Stimulated activated CD8-positive, alpha-beta memory T cell treated with anti-CD3 and anti-CD28 coated beads, Interleukin-4, amount 100 ng/mL, for 24 hours (primary cell): ENCODE data around the gene GSE1.

Experiments used
- DNase-seq: peaks from one replicate; pipeline ENCODE4 v3.0.0-alpha.2; 2020; ENCODE audit warnings: low read depth

The GSE1 gene

GRCh38 chr16:85612801-85613603, at the start of gene GSE1:
Gene GSE1 (plus strand): TSS chr16:85613322. CDS start chr16:85613392, 70 bp downstream.
- DNase-seq: peak; percentile 61

DNA sequence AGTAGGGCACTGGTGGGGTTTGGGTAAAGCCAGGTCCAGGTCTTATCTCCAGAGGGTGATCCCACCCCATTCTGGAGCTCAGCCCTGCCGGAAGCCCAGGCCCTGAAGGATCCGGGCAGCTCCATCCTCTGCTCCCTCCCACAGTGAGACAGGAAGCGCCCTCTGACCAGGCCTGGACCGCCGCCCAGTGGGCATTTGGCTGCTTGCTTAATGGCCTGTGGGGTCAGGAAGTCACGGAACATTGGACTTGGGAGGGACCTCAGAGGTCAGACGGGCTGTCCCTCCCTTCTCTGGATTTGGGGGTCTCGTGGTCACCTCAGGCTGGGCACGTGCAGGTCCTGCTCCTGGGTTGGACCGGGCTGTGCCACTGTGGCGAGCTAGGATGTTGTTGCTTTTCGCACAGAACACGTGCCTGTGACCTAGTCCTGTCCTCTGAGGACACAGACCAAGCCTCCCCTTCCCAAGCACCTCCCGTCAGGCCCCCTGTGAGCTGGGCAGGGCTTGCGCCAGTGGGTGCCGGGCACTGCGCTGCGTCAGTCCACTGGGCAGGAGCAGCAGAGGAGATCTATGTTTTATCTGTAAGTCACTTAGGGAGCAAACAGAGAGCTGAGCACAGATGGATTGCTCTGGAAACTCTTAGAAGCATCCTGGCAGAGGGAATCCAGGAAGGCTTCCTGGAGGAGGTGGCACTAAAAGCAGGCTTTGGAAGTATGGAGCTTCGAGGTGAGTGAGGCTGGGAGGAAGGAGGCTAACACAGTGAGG, 49.4 kb upstream of the GSE1 start:
- no peak for DNase-seq

DNA sequence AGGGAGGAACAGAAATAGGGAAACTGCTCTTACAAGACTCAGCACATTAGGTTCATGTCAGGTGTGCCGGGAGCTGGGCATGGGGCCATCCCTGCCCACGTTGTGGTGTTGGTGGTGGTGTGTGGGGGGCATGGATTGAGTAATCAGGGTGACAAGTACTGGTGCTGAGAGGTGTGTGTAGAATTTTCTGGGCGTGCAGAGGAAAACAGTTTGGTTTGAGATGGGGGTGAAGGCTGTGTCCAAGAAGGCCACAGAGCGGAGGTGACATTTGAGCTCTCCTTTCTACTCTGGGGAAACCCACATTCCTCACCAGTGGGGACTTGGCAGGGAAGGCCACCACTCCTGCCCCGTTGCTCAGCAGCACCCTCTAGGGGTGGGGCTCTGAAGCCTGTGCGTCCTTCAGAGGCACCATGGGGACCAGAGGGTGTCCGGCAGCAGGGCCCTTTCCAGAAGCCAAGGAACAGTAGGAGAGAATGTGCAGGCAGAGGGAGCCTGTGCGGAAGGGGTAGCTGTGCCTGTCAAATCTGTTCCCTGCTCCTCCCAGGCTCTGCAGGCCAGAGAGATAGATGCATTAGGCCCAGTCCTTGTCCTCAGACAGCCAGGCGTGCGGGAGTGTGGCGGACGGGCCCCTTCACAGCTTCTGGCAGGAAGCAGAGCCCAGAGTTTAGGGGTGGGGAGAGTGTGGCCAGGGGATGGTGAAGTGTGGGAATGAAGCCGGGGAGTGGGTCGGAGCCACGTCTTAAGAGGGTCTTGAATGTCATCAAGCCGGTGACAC, 48.7 kb upstream of the GSE1 start:
- DNase-seq: peak; percentile 46

GRCh38 chr16:85565340-85565739, 47.8 kb upstream of the GSE1 start:
- DNase-seq: no peak

DNA sequence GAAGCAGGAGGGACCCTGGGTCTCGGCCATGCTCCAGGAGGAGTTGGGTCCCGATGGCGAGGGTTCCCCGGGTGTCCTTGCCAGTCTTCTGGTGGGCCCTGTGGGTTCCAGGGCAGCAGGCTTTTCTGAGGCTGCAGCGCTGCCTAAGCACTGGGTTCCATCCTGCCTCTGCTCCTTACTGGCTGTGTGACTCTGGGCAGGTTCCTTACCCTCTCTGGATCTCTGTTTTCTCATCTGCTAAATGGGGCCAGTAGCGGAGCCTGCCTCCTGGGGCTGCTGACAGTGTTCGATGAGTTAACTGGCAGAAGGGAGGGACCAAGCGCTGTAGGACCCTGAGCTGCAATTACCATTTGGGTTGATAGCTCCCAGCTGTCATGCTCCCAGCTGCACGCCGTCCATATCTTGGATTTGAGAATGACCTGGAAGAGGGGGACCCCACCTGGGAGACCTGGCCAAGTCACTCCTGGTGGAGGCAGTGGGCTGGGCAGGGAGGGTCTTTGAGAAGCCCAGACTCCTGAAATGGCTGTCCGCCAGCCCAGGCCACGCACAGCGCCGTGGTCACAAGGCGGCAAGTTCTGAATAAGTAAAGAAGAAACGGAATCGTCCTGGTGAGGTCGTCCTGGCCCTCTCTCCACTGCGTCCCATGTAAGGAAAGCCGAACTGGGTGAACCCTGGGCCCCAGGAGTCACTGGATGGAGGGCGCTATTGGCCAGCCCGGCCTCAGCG, 47.2 kb upstream of the GSE1 start:
- DNase-seq: no peak

- no peak for DNase-seq
Measured at GRCh38 chr16:85566561-85567100, 46.5 kb upstream of the GSE1 start.

DNA sequence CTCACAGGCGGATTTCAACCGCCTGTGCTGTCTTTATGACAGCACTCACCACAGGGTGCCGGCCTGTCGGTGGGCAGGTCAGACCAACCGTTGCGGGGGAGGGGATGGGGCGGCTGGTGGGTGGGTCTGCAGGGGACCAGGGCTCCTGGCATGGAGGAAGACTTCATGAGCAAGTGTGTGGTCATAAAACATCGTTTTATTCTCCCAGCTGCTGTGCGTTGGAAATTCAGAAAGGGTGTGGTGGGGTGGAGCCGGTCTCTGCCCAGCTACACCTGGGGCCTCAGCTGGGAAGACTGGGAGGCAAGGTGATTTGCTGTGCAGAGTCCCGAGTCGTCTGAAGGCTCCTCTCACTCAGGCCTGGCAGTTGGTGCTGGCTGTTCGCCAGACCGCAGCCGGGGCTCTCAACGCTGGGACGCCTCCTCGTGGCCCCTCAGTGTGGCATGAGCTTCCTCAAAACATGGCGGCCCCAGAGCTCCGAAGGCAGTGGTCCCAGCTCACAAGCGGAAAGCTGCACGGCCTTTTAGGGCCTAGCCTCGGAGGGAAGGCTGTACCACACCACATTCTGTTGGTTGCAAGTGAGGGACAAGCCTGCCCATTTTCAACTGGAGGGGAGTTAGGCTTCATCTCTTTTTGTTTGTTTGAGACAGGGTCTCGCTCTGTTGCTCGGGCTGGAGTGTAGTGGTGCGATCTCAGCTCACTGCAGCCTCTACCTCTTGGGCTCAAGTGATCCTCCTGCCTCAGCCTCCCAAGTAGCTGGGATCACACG, 45.8 kb upstream of the GSE1 start:
- no peak for DNase-seq

DNA sequence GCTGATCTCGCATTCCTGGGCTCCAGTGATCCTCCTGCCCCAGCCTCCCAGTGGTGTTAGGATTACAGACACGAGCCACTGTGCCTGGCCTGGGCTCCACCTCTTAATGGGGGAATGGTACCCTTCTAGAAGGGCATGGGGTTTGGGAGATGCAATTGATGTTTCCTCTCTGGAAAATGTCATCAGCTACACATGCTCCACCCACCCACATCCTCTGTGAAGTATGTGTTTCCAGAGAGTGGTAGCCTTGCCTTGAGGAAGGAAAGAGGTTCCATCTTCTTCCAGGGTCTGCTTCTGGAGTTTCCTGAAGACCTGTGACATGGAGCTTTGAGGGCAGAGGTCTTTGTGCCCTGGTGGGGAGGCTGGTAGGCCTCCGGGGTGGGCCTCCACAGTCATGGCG, 45.2 kb upstream of the GSE1 start:
- DNase-seq: no peak

GRCh38 chr16:85568519-85568918, 44.6 kb upstream of the GSE1 start:
- DNase-seq: no peak

DNA sequence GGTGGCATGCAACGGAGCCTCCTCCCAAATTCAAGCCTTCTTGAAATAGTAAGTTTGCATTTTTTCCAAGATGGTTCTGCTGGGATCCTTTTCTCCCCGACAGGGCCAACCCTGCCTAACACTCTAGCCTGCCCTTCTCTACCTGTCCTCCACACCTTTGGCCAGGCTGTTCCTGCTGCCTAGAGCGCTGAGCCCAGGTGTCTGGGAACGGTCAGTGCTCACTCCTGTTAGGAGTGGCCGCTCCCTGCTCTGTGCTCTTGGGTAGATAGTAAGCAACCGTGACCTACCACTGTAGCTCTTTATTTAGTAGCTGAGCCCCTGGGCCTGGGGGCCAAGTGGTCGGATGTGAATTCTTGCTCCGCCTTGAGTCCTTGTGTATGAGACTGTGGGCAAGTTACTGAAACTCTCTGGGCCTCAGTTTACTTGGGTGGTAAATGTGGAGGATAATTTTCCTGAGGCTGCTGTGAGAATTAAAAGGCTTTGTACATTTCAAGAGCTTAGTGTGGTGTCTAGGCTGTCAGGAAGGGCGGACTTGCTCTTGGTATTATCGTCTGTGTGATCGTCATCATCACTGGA, 44.0 kb upstream of the GSE1 start:
- DNase-seq: no peak

DNA sequence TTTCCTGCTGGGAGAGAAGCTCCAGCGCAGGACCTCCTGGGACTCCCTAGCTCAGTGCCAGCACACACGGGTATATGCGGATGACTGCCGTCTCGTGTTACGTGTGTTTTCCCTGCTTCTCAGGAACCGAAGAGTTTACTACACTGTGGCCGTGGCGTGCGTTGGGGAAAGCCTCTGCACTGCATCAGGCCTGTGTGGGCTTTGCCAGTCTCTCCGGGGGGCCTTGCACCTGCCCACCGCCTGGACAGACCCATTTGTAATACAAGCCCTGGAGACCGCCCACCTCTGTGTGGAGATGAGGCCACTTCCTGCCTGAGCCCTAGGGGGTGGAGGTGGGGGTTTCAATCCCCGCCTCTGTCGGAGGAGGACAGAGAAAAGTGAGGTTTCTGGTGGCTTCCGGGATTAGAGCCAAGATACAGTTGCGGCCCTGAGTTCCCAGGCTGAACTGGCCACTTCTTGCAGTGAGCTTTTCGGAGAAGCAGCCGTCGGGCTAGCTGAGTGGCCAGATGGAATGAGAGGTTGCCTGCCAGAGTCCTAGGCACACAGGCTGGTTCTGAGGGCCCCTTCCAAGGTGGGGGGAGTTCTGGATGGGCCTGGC, 43.4 kb upstream of the GSE1 start:
- peak; percentile 58 for DNase-seq

DNA sequence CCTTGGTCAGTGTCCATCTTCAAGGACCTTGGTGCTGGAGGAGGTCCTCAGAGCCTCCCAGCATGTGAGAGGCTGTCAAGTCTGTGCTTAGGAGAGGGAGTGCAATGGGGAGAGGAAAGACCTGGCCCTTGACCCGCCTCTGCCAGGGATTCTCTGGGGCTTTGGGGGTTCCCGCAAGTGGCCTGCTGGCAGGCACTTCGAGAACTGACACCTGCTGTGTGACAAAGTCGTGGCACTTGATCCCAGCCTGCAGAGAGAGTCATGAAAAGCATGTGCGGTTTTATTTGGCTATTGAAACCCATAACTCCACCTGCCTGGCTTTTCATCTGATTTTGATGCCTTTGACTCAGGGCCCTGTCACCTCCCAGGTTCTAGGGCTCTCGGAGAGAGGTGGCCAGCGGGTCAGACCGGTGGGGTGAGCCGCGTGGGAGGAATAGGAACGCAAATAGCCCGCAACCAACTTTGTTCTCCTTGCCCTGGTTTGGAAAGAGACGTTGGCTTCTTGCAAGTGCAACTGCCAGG, 42.8 kb upstream of the GSE1 start:
- DNase-seq: peak; percentile 30

GRCh38 chr16:85570735-85571562, 42.2 kb upstream of the GSE1 start:
- DNase-seq: peak; percentile 39

GRCh38 chr16:85571563-85571812, 41.6 kb upstream of the GSE1 start:
- DNase-seq: no peak

DNA sequence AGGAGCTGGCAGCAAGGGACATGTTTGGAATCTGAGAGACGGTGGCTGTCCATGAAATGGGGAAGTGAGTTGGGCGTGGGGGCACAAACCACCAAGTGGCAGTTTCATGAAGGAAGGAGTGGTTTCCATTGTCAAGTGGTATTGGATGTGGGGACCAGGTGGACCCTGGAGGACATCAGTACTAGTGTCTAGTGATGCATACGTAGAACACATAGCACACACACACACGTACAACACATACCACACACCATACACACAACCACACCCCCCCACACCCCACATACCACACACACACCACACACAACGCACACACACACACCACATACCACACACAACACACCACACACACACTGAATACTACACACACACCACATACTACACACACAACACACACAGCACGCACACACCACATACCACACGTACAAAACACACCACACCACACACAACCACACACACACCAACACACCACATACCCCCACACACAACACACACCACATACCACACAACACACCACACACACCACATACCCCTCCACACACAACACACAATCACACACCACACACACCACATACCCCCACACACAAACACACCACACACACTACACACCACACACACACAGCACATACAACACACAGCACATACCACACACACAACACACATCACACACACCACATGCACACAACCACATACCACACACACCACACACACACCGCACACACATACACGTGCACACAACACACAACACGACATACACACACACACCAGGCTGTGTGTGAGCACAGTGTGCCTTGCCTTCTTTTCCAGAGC, 41.1 kb upstream of the GSE1 start:
- DNase-seq: no peak

DNA sequence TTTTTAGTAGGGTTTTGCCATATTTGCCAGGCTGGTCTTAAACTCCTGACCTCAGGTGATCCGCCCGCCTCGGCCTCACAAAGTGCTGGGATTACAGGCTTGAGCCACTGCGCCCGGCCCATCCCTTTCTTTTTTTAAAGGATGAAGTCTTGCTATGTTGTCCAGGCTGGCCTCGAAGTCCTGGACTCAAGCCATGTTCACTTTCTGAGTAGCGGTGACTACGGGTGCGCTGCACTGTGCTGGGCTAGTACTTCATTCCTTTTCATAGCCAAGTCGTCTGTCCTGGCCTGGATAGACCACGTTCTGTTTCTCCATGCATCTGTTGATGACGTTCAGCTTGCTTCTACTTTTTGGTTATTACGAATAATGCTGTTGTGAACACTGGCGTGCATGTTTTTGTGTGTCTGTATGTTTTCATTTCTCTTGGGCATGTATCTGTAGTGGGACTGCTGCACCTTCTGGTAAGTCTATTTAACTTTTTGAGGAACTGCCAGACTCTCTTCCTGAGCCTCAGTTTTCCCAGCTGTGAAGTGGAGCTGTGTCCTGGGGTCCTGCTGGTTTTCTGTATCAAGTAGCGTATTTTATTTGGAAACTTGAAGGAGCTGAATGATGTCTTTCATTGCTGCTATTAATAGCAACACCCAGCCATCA, 40.0 kb upstream of the GSE1 start:
- DNase-seq: no peak

DNA sequence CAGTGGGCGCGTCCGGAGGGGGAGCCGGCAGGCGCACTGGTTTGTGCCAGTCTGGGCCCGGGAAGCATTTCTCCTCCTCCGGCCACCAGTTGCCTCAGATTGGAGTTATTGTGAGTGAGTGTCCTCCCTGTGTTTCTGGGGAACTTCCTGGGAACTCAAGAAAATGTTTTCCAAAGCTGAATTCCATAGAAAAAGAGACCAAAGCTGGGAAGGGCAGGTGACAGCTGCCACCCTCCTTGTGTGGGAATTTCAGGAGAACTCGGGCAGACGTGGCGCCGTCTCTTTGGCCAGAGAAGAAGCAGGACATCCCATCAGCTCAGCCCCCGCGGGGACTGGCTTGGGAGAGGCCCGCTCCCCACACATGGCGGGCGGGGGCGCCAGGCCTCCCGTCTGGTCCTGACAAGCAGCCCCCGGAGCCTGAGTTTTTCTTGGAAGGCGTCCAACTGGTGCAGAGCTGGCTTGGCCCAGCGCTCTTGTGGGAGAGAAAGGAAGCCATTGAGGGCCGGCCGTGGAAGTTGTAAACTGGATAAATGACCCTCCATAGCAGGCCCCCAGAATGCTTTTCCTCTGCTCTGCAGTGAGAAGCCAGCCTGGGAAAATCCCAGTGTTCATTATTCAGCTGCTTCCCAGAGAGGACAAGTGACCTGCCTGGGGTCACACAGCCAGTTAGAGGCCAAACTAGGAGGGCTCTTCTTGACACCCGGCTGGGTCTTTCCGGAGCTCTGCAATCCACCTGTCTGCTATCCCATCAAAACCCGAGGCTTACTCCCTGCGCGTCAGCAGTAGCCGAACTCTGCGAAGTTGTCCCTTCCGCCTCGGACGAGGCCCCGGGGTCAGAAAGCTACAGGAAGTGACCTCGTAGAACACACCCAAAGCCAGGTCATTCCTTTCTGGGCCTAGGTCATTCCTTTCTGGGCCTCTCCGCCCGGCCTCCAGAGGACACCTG, 39.2 kb upstream of the GSE1 start:
- DNase-seq: no peak
